HepG2 (cell line): ENCODE measurements around the gene SNED1. TPM values are rescaled to one million over a fixed set of nuclear protein-coding genes. Genes with fewer than 3 reads are reported as not detected.

ENCODE experiments used
- CEBPB ChIP-seq: IDR thresholded peaks from 2 replicates; pipeline ENCODE4 v1.6.1; 2011; ENCODE audit warnings: low read depth, low read length, improper control_type of control experiment, borderline replicate concordance
- CEBPZ ChIP-seq: IDR thresholded peaks from 2 replicates; pipeline ENCODE4 v1.6.1; 2012; ENCODE audit warnings: low read length, improper control_type of control experiment
- CREB3 ChIP-seq: sonication (generic); formaldehyde crosslinking; IDR thresholded peaks from 2 replicates; pipeline ENCODE4 v1.5.0; 2020; ENCODE audit warnings: missing genetic modification reagents
- CREM ChIP-seq, 2 experiments: sonication (generic) in 1 of 2; formaldehyde crosslinking in 1 of 2; IDR thresholded peaks; 2 replicates each; pipeline versions ENCODE4 v1.4.0 to v1.6.1; 2016 to 2020; ENCODE audit warnings: antibody characterized with exemption in 1 of 2, mild to moderate bottlenecking in 1 of 2, missing genetic modification reagents in 1 of 2
- E2F2 ChIP-seq: sonication (generic); formaldehyde crosslinking; IDR thresholded peaks from 2 replicates; pipeline ENCODE4 v1.4.0; 2020; ENCODE audit warnings: missing genetic modification reagents, borderline replicate concordance
- GLMP ChIP-seq: sonication (generic); formaldehyde crosslinking; IDR thresholded peaks from 2 replicates; pipeline ENCODE4 v1.9.0; 2021; ENCODE audit warnings: missing genetic modification reagents, mild to moderate bottlenecking, borderline replicate concordance
- KLF16 ChIP-seq, 2 experiments: sonication (generic) in 1 of 2; formaldehyde crosslinking in 1 of 2; IDR thresholded peaks; 2 replicates each; pipeline versions ENCODE4 v1.6.1 to v1.8.0; 2016 to 2023; ENCODE audit warnings: missing genetic modification reagents in 2 of 2, missing compliant biosample characterization in 1 of 2
- MBD4 ChIP-seq: IDR thresholded peaks from 2 replicates; pipeline ENCODE4 v1.6.1; 2012; ENCODE audit warnings: low read length, inconsistent platforms, borderline replicate concordance
- PCBP1 ChIP-seq: fragments of 200-400 bp; formaldehyde crosslinking; IDR thresholded peaks from 2 replicates; pipeline ENCODE4 v1.6.1; 2017; ENCODE audit warnings: mild to moderate bottlenecking, low read depth, low read length, borderline replicate concordance
- UBTF ChIP-seq: sonication (generic); formaldehyde crosslinking; IDR thresholded peaks from 2 replicates; pipeline ENCODE4 v1.4.0; 2020; ENCODE audit warnings: mild to moderate bottlenecking, missing genetic modification reagents
- ZGPAT ChIP-seq: IDR thresholded peaks from 2 replicates; pipeline ENCODE4 v1.6.1; 2016; ENCODE audit warnings: mild to moderate bottlenecking
- ZNF7 ChIP-seq: IDR thresholded peaks from 2 replicates; pipeline ENCODE4 v1.6.1; 2016; ENCODE audit warnings: missing biosample characterization, missing genetic modification reagents
- ZNF710 ChIP-seq: sonication (generic); formaldehyde crosslinking; IDR thresholded peaks from 2 replicates; pipeline ENCODE4 v1.5.0; 2020; ENCODE audit warnings: mild to moderate bottlenecking, missing genetic modification reagents, borderline replicate concordance
- ZSCAN31 ChIP-seq: sonication (generic); formaldehyde crosslinking; IDR thresholded peaks from 2 replicates; pipeline ENCODE4 v1.5.0; 2020; ENCODE audit warnings: low read depth, mild to moderate bottlenecking, missing genetic modification reagents
- polyA plus RNA-seq, 8 experiments: library from polyadenylated mRNA; depleted of rRNA in 3 of 8; stranded (reverse) in 7 of 8; unstranded in 1 of 8; fragments of >200 nt; fragmentation: Illumina TruSeq in 4 of 8; extraction: Trizol in 4 of 8; gene quantifications; 2 replicates each; pipeline versions ENCODE4 v1.2.1 to v1.2.3, GENCODE V29; 2011 to 2016; ENCODE audit warnings: low read depth in 4 of 8, missing spikeins in 1 of 8, mixed read lengths in 1 of 8; ENCODE audit not compliant: insufficient read depth in 1 of 8
- total RNA-seq, 5 experiments: library from RNA; depleted of rRNA; stranded (reverse); fragments of >200 nt; fragmentation: Illumina TruSeq; extraction: Trizol; gene quantifications; 2 replicates each; pipeline ENCODE4 v1.2.3, GENCODE V29; 2016; ENCODE audit warnings: low read depth in 1 of 5

The SNED1 gene
- total and polyA plus RNA-seq, 2 of the 13 experiments (the other 11 are each of a cell fraction or from before 2014, with no cell fraction given) = 0.15 to 0.65 TPM

GRCh38 chr2:240957656-240958365 is 40.6 kb upstream of the SNED1 start (continued):
- TF ChIP-seq CEBPB = no peak
- TF ChIP-seq KLF16 (CRISPR knock-in tag; IDR thresholded peaks at IDR 0.05) = no peak
- TF ChIP-seq CEBPZ = no peak
- no peak for TF ChIP-seq ZGPAT (CRISPR knock-in tag)
- TF ChIP-seq MBD4 = no peak
- TF ChIP-seq ZNF7 (CRISPR knock-in tag) = no peak
- TF ChIP-seq CREB3 (CRISPR knock-in tag) = no peak
- TF ChIP-seq PCBP1 = 0 out of 2 replicates have a peak, but pooled peaks have one; percentile 32
- TF ChIP-seq GLMP (CRISPR knock-in tag) = no peak
- TF ChIP-seq UBTF (CRISPR knock-in tag) = 0 out of 2 replicates have a peak, but pooled peaks have one; percentile 30
- TF ChIP-seq CREM (IDR thresholded peaks at IDR 0.05) = no peak
- TF ChIP-seq CREM (CRISPR knock-in tag; IDR thresholded peaks at IDR 0.05) = no peak
- TF ChIP-seq ZNF710 = no peak
- no peak for TF ChIP-seq E2F2 (CRISPR knock-in tag)
- no peak for TF ChIP-seq ZSCAN31 (CRISPR knock-in tag)
